Mesenchymal stem cell (in vitro differentiated cells and primary cell): Measurements from ENCODE around the gene HOXA13.
A peak's percentile ranks its signal among the peaks of the same experiment; 100 is the strongest.

ENCODE experiments used
- DNase-seq: peaks from one replicate; pipeline ENCODE4 v3.0.0-alpha.2; 2013
- H2AFZ ChIP-seq: one replicate; pipeline ENCODE4 v1.6.1; 2013; ENCODE audit warnings: low read depth, mild to moderate bottlenecking, control low read depth, inconsistent platforms, low read length, moderate library complexity
- H2AK5ac ChIP-seq: 2 replicates; pipeline ENCODE4 v1.6.1; 2013; ENCODE audit warnings: low read length, moderate library complexity, mild to moderate bottlenecking, inconsistent platforms; ENCODE audit not compliant: severe bottlenecking
- H2BK120ac ChIP-seq: one replicate; pipeline ENCODE4 v1.6.1; 2013; ENCODE audit warnings: low read depth, mild to moderate bottlenecking, inconsistent platforms, low read length, moderate library complexity
- H2BK12ac ChIP-seq, 2 experiments: one replicate each; pipeline ENCODE4 v1.6.1; 2013; ENCODE audit warnings: inconsistent platforms in 2 of 2, low read length in 2 of 2, mild to moderate bottlenecking in 2 of 2, moderate library complexity in 2 of 2, control low read depth in 1 of 2
- H2BK15ac ChIP-seq: one replicate; pipeline ENCODE4 v1.6.1; 2013; ENCODE audit warnings: mild to moderate bottlenecking, low read depth, inconsistent platforms; ENCODE audit not compliant: poor library complexity, severe bottlenecking
- H2BK5ac ChIP-seq: 2 replicates; pipeline ENCODE4 v1.6.1; 2013; ENCODE audit warnings: low read depth, mild to moderate bottlenecking, low read length, control low read depth, inconsistent platforms; ENCODE audit not compliant: poor library complexity, severe bottlenecking
- H3K14ac ChIP-seq, 2 experiments: one replicate each; pipeline ENCODE4 v1.6.1; 2013; ENCODE audit warnings: inconsistent platforms in 2 of 2, low read length in 2 of 2, control low read depth in 1 of 2, mild to moderate bottlenecking in 1 of 2, moderate library complexity in 1 of 2
- H3K18ac ChIP-seq, 2 experiments: one replicate each; pipeline ENCODE4 v1.6.1; 2013; ENCODE audit warnings: inconsistent platforms in 2 of 2, low read length in 2 of 2, control low read depth in 1 of 2, low read depth in 1 of 2, mild to moderate bottlenecking in 1 of 2
- H3K23ac ChIP-seq, 2 experiments: one replicate each; pipeline ENCODE4 v1.6.1; 2013; ENCODE audit warnings: inconsistent platforms in 2 of 2, low read length in 2 of 2, mild to moderate bottlenecking in 2 of 2, moderate library complexity in 2 of 2, control low read depth in 1 of 2
- H3K27ac ChIP-seq: 2 replicates; pipeline ENCODE4 v1.5.1; 2013; ENCODE audit warnings: mild to moderate bottlenecking, moderate library complexity, low read length, control low read depth, inconsistent platforms; ENCODE audit not compliant: poor library complexity, severe bottlenecking
- H3K27me3 ChIP-seq, 2 experiments: 2 replicates each; pipeline versions ENCODE4 v1.6.1 to v1.7.0; 2013; ENCODE audit warnings: low read length in 2 of 2, mild to moderate bottlenecking in 2 of 2, moderate library complexity in 2 of 2, control low read depth in 1 of 2, inconsistent platforms in 1 of 2; ENCODE audit not compliant: control insufficient read depth in 1 of 2, insufficient read depth in 1 of 2
- H3K36me3 ChIP-seq, 2 experiments: 2 replicates each; pipeline versions ENCODE4 v1.6.1 to v1.7.0; 2013; ENCODE audit warnings: low read length in 2 of 2, control low read depth in 1 of 2, inconsistent platforms in 1 of 2, low read depth in 1 of 2, mild to moderate bottlenecking in 1 of 2; ENCODE audit not compliant: insufficient read depth in 2 of 2, control insufficient read depth in 1 of 2
- H3K4ac ChIP-seq, 2 experiments: one replicate each; pipeline ENCODE4 v1.6.1; 2013; ENCODE audit warnings: inconsistent platforms in 2 of 2, low read length in 2 of 2, mild to moderate bottlenecking in 2 of 2, moderate library complexity in 2 of 2, control low read depth in 1 of 2, low read depth in 1 of 2
- H3K4me1 ChIP-seq: 2 replicates; pipeline ENCODE4 v1.6.1; 2013; ENCODE audit warnings: low read depth, low read length, control low read depth; ENCODE audit not compliant: control insufficient read depth, insufficient read depth
- H3K4me2 ChIP-seq: 2 replicates; pipeline ENCODE4 v1.6.1; 2013; ENCODE audit warnings: low read length, mild to moderate bottlenecking, inconsistent platforms; ENCODE audit not compliant: poor library complexity, severe bottlenecking
- H3K4me3 ChIP-seq, 2 experiments: 2 replicates each; pipeline versions ENCODE4 v1.5.1 to v1.7.0; 2013; ENCODE audit warnings: low read length in 2 of 2, mild to moderate bottlenecking in 2 of 2, control low read depth in 1 of 2, low read depth in 1 of 2; ENCODE audit not compliant: insufficient read depth in 1 of 2
- H3K79me1 ChIP-seq: replicated peaks from 2 replicates; pipeline ENCODE4 v1.6.1; 2013; ENCODE audit warnings: mild to moderate bottlenecking, control low read depth, low read length, inconsistent platforms; ENCODE audit not compliant: poor library complexity, severe bottlenecking
- H3K9ac ChIP-seq: 2 replicates; pipeline ENCODE4 v1.7.0; 2013; ENCODE audit warnings: mild to moderate bottlenecking, low read length, moderate library complexity
- H3K9me3 ChIP-seq: 2 replicates; pipeline ENCODE4 v1.7.0; 2013; ENCODE audit warnings: mild to moderate bottlenecking, low read length; ENCODE audit not compliant: control insufficient read depth
- H4K8ac ChIP-seq: one replicate; pipeline ENCODE4 v1.6.1; 2013; ENCODE audit warnings: inconsistent platforms, mild to moderate bottlenecking, low read length, moderate library complexity
- H4K91ac ChIP-seq: one replicate; pipeline ENCODE4 v1.6.1; 2013; ENCODE audit warnings: mild to moderate bottlenecking, low read length, inconsistent platforms
- WGBS: methylation state at CpG from one replicate; pipeline ENCODE4 v1.1.7; 2013; ENCODE audit warnings: mixed read lengths; 5-methylcytosine and 5-hydroxymethylcytosine counted together

Gene HOXA13

GRCh38 chr7:27180431-27181420 is 19.2 kb downstream of the HOXA13 start:
- Histone ChIP-seq H2AK5ac (peak overlapping the region; percentile 74), H3K27ac (peak overlapping the region; percentile 84), H3K4ac (no peak overlapping the region), H3K4me2 (peak overlapping the region; percentile 24), H3K79me1 (no peaks in the 10 kb centered on the region), H2BK15ac (no peak overlapping the region), H4K8ac (no peak overlapping the region), H3K9me3 (no peaks in the 10 kb centered on the region), H2BK120ac (no peak overlapping the region), H3K4me3 (no peak overlapping the region), H3K18ac (no peak overlapping the region), H3K4me1 (peaks cover 18% of the 10 kb centered on the region), H2AFZ (no peak overlapping the region), H2BK12ac (no peak overlapping the region), H3K27me3 (no peaks in the 10 kb centered on the region), H3K14ac (no peak overlapping the region), H3K36me3 (peaks cover 6 to 28% of the 10 kb centered on the region in 2 experiments), H4K91ac (no peak overlapping the region), H2BK5ac (peak overlapping the region; percentile 6), H3K9ac (peak overlapping the region; percentile 90), H3K23ac (no peak overlapping the region)
- 62% methylated on average over 8 of the region's 12 CpGs for WGBS
- DNase-seq, result no peak

DNA sequence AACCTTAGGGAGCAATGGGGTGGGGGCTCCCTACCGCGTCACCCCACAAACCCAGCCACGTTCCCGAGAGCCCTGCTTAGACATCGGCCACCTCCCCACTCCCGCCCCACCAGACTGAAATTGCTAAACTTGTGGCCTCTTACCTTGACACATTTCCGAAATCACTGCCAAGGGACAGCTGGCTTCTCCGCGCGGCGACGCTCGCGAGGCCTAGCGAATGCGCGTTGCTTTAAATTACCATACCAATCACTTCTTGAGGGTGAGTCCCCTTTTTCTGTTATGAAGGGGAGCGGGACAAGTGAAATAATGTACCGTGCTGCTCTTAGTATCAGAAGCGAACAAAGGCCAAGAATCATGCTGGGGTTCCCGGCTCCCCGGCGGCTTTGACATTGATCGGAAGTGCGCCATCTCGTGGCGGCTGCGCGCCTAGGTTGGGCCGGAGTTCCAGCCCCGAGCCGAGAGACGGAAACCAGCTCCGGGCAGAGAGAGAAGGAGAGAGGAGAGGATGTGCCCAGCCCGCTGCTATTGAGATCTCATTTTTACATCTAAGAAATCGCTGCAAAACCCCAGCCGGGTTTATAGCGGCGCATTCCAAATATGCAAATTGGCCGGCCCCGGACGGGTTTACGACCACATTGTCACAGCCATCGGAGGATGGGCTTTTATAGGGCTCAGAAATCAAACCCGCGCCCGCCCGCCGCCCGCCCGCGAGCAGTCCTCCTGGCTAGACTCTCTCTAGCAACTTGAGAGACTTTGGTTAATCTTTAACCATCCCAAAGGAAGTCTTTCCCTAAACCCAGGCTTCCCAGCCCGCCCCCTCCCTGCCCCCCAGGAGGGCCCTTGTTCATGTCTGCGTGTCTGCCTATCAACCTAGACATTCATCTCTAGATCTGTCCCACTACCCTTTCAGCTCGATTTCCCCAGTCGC is 20.1 kb downstream of the HOXA13 start:
- Histone ChIP-seq H3K4me2 (peak overlapping the region; percentile 46), H3K79me1 (no peaks in the 10 kb centered on the region), H3K4ac (no peak overlapping the region), H4K91ac (no peak overlapping the region), H3K4me3 (peak overlapping the region; percentile 67 to 92), H3K18ac (no peak overlapping the region), H2AFZ (no peak overlapping the region), H3K9me3 (no peaks in the 10 kb centered on the region), H2BK15ac (no peak overlapping the region), H2AK5ac (peak overlapping the region; percentile 79), H3K9ac (peak overlapping the region; percentile 90), H3K4me1 (peaks cover 18% of the 10 kb centered on the region), H3K27me3 (no peaks in the 10 kb centered on the region), H2BK5ac (peak overlapping the region; percentile 87), H2BK12ac (peak overlapping the region in 1 of 2 experiments; percentile 24), H2BK120ac (no peak overlapping the region), H4K8ac (no peak overlapping the region), H3K23ac (no peak overlapping the region), H3K27ac (peak overlapping the region; percentile 98), H3K36me3 (peaks cover 6 to 36% of the 10 kb centered on the region in 2 experiments), H3K14ac (no peak overlapping the region)
- WGBS, result 15% methylated on average over 52 of the region's 56 CpGs
- DNase-seq, result peak; percentile 57

DNA sequence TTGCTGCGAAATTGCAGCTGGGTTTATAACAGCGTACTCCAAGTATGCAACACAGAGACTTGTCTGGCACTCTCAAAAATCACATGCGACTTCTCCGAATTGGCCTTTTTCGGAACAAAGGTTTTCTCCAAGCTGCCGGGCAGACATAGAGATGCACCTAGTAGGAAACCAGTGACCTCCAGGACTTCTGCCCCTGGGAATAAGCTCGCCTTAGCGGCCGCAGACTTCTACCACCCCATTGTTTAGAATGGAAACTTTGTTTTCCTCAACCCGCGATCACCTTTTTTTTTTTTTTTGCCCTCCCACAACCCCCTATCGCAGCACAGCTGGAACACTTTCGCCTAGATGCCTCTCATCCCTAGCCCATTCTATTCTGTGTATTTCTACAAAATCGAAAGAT is 20.9 kb downstream of the HOXA13 start:
- Histone ChIP-seq H3K27me3 (no peaks in the 10 kb centered on the region), H3K4me2 (peak overlapping the region; percentile 4), H3K18ac (no peak overlapping the region), H3K9ac (peak overlapping the region; percentile 90), H3K9me3 (no peaks in the 10 kb centered on the region), H4K91ac (no peak overlapping the region), H2BK5ac (peak overlapping the region; percentile 87), H4K8ac (no peak overlapping the region), H3K79me1 (no peaks in the 10 kb centered on the region), H2AFZ (no peak overlapping the region), H3K14ac (no peak overlapping the region), H2BK15ac (no peak overlapping the region), H3K4me3 (peak overlapping the region; percentile 67 to 92), H3K4me1 (peaks cover 18% of the 10 kb centered on the region), H3K36me3 (peaks cover 6 to 41% of the 10 kb centered on the region in 2 experiments), H2BK12ac (no peak overlapping the region), H2AK5ac (peak overlapping the region; percentile 79), H2BK120ac (no peak overlapping the region), H3K4ac (no peak overlapping the region), H3K23ac (no peak overlapping the region), H3K27ac (peak overlapping the region; percentile 98)
- no peak for DNase-seq
- 43% methylated on average over 14 of the region's 14 CpGs for WGBS
